MM.1S (cell line): ENCODE measurements around the gene PSMD14.

Source experiments
- DNase-seq: peaks from one replicate; pipeline ENCODE4 v3.0.0-alpha.2; 2015
- H2AFZ ChIP-seq: fragments of 300-600 bp; sonication (generic); 2 replicates; pipeline ENCODE4 v1.6.0; 2016; ENCODE audit warnings: antibody characterized with exemption, low read length
- H3F3A ChIP-seq: fragments of 300-600 bp; sonication (generic); 2 replicates; pipeline ENCODE4 v1.6.1; 2016; ENCODE audit warnings: mild to moderate bottlenecking, antibody characterized with exemption, low read length, moderate library complexity, mixed read lengths; ENCODE audit not compliant: insufficient read depth
- H3K27ac ChIP-seq: fragments of 300-600 bp; sonication (generic); 2 replicates; pipeline ENCODE4 v1.5.1; 2016; ENCODE audit warnings: mild to moderate bottlenecking, low read length
- H3K27me3 ChIP-seq: fragments of 300-600 bp; sonication (generic); replicated peaks from 2 replicates; pipeline ENCODE4 v1.6.0; 2016; ENCODE audit warnings: low read length; ENCODE audit not compliant: insufficient read depth
- H3K36me3 ChIP-seq: fragments of 300-600 bp; sonication (generic); replicated peaks from 2 replicates; pipeline ENCODE4 v1.6.1; 2016; ENCODE audit warnings: mild to moderate bottlenecking, low read length, mixed read lengths; ENCODE audit not compliant: insufficient read depth
- H3K4me1 ChIP-seq: fragments of 300-600 bp; sonication (generic); 2 replicates; pipeline ENCODE4 v1.6.1; 2016; ENCODE audit warnings: low read length, mixed read lengths
- H3K4me2 ChIP-seq: fragments of 300-600 bp; sonication (generic); 2 replicates; pipeline ENCODE4 v1.6.0; 2016; ENCODE audit warnings: low read depth, low read length
- H3K4me3 ChIP-seq: fragments of 300-600 bp; sonication (generic); 2 replicates; pipeline ENCODE4 v1.5.1; 2016; ENCODE audit warnings: low read length, mixed read lengths
- H3K79me2 ChIP-seq: fragments of 300-600 bp; sonication (generic); 2 replicates; pipeline ENCODE4 v1.6.1; 2016; ENCODE audit warnings: mixed run types, low read length, mixed read lengths
- H3K9ac ChIP-seq: fragments of 300-600 bp; sonication (generic); 2 replicates; pipeline ENCODE4 v1.6.1; 2016; ENCODE audit warnings: low read length, mixed read lengths
- H3K9me2 ChIP-seq: fragments of 300-600 bp; sonication (generic); replicated peaks from 2 replicates; pipeline ENCODE4 v1.6.1; 2016; ENCODE audit warnings: mild to moderate bottlenecking, low read length, mixed read lengths; ENCODE audit not compliant: insufficient read depth
- H3K9me3 ChIP-seq: fragments of 300-600 bp; sonication (generic); replicated peaks from 2 replicates; pipeline ENCODE4 v1.6.1; 2016; ENCODE audit warnings: mild to moderate bottlenecking, low read length, mixed read lengths; ENCODE audit not compliant: insufficient read depth
- H4K20me1 ChIP-seq: fragments of 300-600 bp; sonication (generic); 2 replicates; pipeline ENCODE4 v1.6.1; 2016; ENCODE audit warnings: mild to moderate bottlenecking, low read length, moderate library complexity, mixed read lengths; ENCODE audit not compliant: insufficient read depth
- CTCF ChIP-seq: fragments of 300-600 bp; sonication (generic); IDR thresholded peaks from 2 replicates; pipeline ENCODE4 v1.5.1; 2016; ENCODE audit warnings: antibody characterized with exemption, low read length, mixed read lengths
- EZH2 ChIP-seq: fragments of 300-600 bp; sonication (generic); optimal IDR thresholded peaks from 2 replicates; pipeline ENCODE3; 2017; ENCODE audit warnings: low read depth, mild to moderate bottlenecking, antibody characterized with exemption, low read length, mixed read lengths
- EZH2phosphoT487 ChIP-seq: fragments of 300-600 bp; sonication (generic); IDR thresholded peaks from 2 replicates; pipeline ENCODE4 v1.6.1; 2018; ENCODE audit warnings: antibody characterized with exemption, low read length

PSMD14 gene

GRCh38 chr2:161422816-161423403 is 114.7 kb downstream of the PSMD14 start:
- Histone ChIP-seq H3K9me2 (no peaks in the 10 kb centered on the region), H3K9ac (no peak overlapping the region), H3K4me3 (no peak overlapping the region), H2AFZ (no peak overlapping the region), H3K4me1 (no peaks in the 10 kb centered on the region), H3K36me3 (no peaks in the 10 kb centered on the region), H3K4me2 (no peak overlapping the region), H3K79me2 (no peaks in the 10 kb centered on the region), H3F3A (no peaks in the 10 kb centered on the region), H3K9me3 (no peaks in the 10 kb centered on the region), H3K27ac (no peak overlapping the region), H3K27me3 (no peaks in the 10 kb centered on the region), H4K20me1 (no peaks in the 10 kb centered on the region)
- no peak for TF ChIP-seq CTCF
- TF ChIP-seq EZH2phosphoT487: no peak
- TF ChIP-seq EZH2: no peak
- DNase-seq: no peak

GRCh38 chr2:161423421-161424393 is 115.5 kb downstream of the PSMD14 start:
- Histone ChIP-seq H3K4me2 (no peak overlapping the region), H3K4me1 (no peaks in the 10 kb centered on the region), H4K20me1 (no peaks in the 10 kb centered on the region), H3K4me3 (no peak overlapping the region), H2AFZ (no peak overlapping the region), H3K27ac (no peak overlapping the region), H3K9me3 (no peaks in the 10 kb centered on the region), H3K27me3 (no peaks in the 10 kb centered on the region), H3K9ac (no peak overlapping the region), H3K9me2 (no peaks in the 10 kb centered on the region), H3F3A (no peaks in the 10 kb centered on the region), H3K79me2 (no peaks in the 10 kb centered on the region), H3K36me3 (no peaks in the 10 kb centered on the region)
- no peak for TF ChIP-seq EZH2
- TF ChIP-seq CTCF: no peak
- TF ChIP-seq EZH2phosphoT487: no peak
- no peak for DNase-seq

- Histone ChIP-seq H3K27me3 (no peaks in the 10 kb centered on the region), H3K9me3 (no peaks in the 10 kb centered on the region)
Measured at GRCh38 chr2:161424394-161424769, 116.2 kb downstream of the PSMD14 start.

More at GRCh38 chr2:161424394-161424769, 116.2 kb downstream of the PSMD14 start:
- Histone ChIP-seq H3K9ac (no peak overlapping the region), H3K4me1 (no peaks in the 10 kb centered on the region), H3K36me3 (no peaks in the 10 kb centered on the region), H2AFZ (no peak overlapping the region), H3K4me2 (no peak overlapping the region), H3K4me3 (no peak overlapping the region), H3K27ac (no peak overlapping the region), H3F3A (no peaks in the 10 kb centered on the region), H3K79me2 (no peaks in the 10 kb centered on the region), H3K9me2 (no peaks in the 10 kb centered on the region), H4K20me1 (no peaks in the 10 kb centered on the region)
- no peak for DNase-seq
- TF ChIP-seq EZH2: no peak
- no peak for TF ChIP-seq CTCF
- no peak for TF ChIP-seq EZH2phosphoT487
